Measurements from ENCODE around the gene SAFB2. TPM values are rescaled to one million over a fixed set of nuclear protein-coding genes. Genes with fewer than 3 reads are reported as not detected.

SAFB2 gene
- polyA plus RNA-seq, 1 of the 3 experiments (the other 2 are of a cell fraction) = 37.7 TPM

DNA sequence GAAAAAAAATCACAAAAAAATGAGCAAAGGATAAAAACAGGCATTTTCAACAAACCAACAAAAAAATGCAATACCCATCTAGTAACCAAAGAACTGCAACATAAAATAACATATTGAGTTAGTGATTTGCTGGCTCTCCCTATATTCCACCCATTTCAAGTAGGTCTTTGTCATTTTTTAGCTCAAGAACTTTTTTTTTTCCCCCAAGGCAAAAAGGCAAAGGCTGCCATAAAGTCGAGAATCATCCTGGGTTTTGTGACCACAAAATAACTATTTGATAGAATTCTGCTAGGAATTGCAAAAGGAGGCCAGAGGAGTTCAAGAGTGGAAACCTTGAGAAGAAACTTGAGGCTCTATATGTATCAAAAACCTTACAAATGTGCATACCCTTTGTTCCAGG lies 5.5 kb downstream of the SAFB2 start:
- POLR2A ChIA-PET = no interaction called here

More for the DNA sequence above, 5.5 kb downstream of the SAFB2 start:
- Histone ChIP-seq H3K9me2 (no peaks in the 10 kb centered on the region), H3F3A (replicated peaks; ENCODE audit: insufficient read depth) (peaks cover 13% of the 10 kb centered on the region), H2AFZ (ENCODE audit: low read depth) (no peak overlapping the region), H3K27me3 (ENCODE audit: insufficient read depth) (no peaks in the 10 kb centered on the region), H3K27ac (ENCODE audit: low read depth in 2 of 2, low read length in 1 of 2) (no peak overlapping the region), H3K36me3 (replicated peaks in 1 of 2; ENCODE audit: control insufficient read depth in 1 of 2, insufficient read depth in 2 of 2, low read length in 1 of 2) (peaks cover 69 to 74% of the 10 kb centered on the region in 2 experiments), H3K79me2 (ENCODE audit: insufficient read depth) (peaks cover 75% of the 10 kb centered on the region), H4K20me1 (ENCODE audit: insufficient read depth) (peaks cover 11% of the 10 kb centered on the region; the same call in 1 of the 2 replicates), H3K4me2 (no peak overlapping the region), H3K9ac (no peak overlapping the region), H3K4me3 (ENCODE audit: low read depth in 2 of 2, low read length in 1 of 2) (no peak overlapping the region), H3K9me3 (no peaks in the 10 kb centered on the region), H3K4me1 (ENCODE audit: control insufficient read depth in 1 of 2, insufficient read depth in 2 of 2, low read depth in 1 of 2, low read length in 1 of 2) (peaks cover 0 to 16% of the 10 kb centered on the region in 2 experiments; a peak in 2 of 4 replicates)
- CTCF ChIA-PET = interaction anchor here (0.9 kb wide), 1 partner anchor 11 kb away, joined by 4 read pairs; no protein-coding TSS in a partner anchor
- TF ChIP-seq, protein P1, sequence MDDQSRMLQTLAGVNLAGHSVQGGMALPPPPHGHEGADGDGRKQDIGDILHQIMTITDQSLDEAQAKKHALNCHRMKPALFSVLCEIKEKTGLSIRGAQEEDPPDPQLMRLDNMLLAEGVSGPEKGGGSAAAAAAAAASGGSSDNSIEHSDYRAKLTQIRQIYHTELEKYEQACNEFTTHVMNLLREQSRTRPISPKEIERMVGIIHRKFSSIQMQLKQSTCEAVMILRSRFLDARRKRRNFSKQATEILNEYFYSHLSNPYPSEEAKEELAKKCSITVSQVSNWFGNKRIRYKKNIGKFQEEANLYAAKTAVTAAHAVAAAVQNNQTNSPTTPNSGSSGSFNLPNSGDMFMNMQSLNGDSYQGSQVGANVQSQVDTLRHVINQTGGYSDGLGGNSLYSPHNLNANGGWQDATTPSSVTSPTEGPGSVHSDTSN (IDR thresholded peaks at IDR 0.05) = no peak
- TF ChIP-seq JUND (IDR thresholded peaks at IDR 0.05) (no peak), FOXM1 (IDR thresholded peaks at IDR 0.05; ENCODE audit: low read depth) (no peak), SMC3 (IDR thresholded peaks at IDR 0.05; ENCODE audit: low read depth, low read length) (no peak), NFIC (IDR thresholded peaks at IDR 0.05; ENCODE audit: borderline replicate concordance) (no peak), MEF2A (IDR thresholded peaks at IDR 0.05; ENCODE audit: borderline replicate concordance, low read depth) (no peak), ELF1 (IDR thresholded peaks at IDR 0.05) (no peak), FOSL2 (IDR thresholded peaks at IDR 0.05; ENCODE audit: borderline replicate concordance, low read depth) (no peak), NRF1 (IDR thresholded peaks at IDR 0.05; ENCODE audit: low read depth, low read length) (no peak), RAD21 (IDR thresholded peaks at IDR 0.05; ENCODE audit: low read length) (no peak)
- TF ChIP-seq, protein P2, sequence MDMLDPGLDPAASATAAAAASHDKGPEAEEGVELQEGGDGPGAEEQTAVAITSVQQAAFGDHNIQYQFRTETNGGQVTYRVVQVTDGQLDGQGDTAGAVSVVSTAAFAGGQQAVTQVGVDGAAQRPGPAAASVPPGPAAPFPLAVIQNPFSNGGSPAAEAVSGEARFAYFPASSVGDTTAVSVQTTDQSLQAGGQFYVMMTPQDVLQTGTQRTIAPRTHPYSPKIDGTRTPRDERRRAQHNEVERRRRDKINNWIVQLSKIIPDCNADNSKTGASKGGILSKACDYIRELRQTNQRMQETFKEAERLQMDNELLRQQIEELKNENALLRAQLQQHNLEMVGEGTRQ (IDR thresholded peaks at IDR 0.05; ENCODE audit: borderline replicate concordance, low read depth, low read length) = no peak
- TF ChIP-seq, protein P3, sequence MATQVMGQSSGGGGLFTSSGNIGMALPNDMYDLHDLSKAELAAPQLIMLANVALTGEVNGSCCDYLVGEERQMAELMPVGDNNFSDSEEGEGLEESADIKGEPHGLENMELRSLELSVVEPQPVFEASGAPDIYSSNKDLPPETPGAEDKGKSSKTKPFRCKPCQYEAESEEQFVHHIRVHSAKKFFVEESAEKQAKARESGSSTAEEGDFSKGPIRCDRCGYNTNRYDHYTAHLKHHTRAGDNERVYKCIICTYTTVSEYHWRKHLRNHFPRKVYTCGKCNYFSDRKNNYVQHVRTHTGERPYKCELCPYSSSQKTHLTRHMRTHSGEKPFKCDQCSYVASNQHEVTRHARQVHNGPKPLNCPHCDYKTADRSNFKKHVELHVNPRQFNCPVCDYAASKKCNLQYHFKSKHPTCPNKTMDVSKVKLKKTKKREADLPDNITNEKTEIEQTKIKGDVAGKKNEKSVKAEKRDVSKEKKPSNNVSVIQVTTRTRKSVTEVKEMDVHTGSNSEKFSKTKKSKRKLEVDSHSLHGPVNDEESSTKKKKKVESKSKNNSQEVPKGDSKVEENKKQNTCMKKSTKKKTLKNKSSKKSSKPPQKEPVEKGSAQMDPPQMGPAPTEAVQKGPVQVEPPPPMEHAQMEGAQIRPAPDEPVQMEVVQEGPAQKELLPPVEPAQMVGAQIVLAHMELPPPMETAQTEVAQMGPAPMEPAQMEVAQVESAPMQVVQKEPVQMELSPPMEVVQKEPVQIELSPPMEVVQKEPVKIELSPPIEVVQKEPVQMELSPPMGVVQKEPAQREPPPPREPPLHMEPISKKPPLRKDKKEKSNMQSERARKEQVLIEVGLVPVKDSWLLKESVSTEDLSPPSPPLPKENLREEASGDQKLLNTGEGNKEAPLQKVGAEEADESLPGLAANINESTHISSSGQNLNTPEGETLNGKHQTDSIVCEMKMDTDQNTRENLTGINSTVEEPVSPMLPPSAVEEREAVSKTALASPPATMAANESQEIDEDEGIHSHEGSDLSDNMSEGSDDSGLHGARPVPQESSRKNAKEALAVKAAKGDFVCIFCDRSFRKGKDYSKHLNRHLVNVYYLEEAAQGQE (IDR thresholded peaks at IDR 0.05; ENCODE audit: low read depth, low read length) = no peak
- WGBS (ENCODE audit: low lambda C conversion rate) = 93% methylated on average over 1 of the region's 1 CpG
- DNase-seq = no peak
